ENCODE results near the gene RNF187.

GRCh38 chr1:228478326-228478725 lies 8.9 kb upstream of the RNF187 start:
- TF ChIP-seq CTCF (conservative IDR thresholded peaks at IDR 0.05 in 1 of 2, IDR thresholded peaks at IDR 0.05 in 1 of 2; ENCODE audit: low read depth in 1 of 2, low read length in 2 of 2) (no peak), EZH2 (IDR thresholded peaks at IDR 0.05; ENCODE audit: low read length, missing control alignments) (no peak)

Measured in fibroblast of lung (primary cell).